ENCODE data around the gene NUDT3. TPM values are rescaled to one million over a fixed set of nuclear protein-coding genes. Genes with fewer than 3 reads are reported as not detected.

Gene NUDT3
- total and polyA plus RNA-seq, 2 experiments from 2014 or later: 12.1 to 31.1 TPM

DNA sequence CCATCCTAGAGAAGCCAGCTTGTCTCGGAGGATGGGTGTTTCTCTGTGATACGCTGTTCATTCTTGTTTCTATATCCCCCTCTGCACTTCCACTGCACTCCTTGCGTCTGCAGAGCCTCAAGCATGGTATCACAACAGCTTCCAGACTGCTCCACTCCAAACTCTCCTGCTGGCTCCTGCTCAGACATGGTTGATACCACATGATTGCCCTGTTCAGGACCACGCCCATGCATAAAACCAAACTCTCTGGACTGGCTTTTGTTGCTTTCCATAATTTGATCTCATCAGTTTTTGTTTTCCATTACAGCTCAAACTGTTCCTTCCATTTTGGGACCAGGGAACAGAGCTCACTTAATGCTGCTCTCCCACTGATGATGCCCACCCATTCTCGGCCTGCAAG lies 113.6 kb downstream of the NUDT3 start:
- Histone ChIP-seq H3K27ac (ENCODE audit: low read depth) (no peak overlapping the region), H3K27me3 (ENCODE audit: insufficient read depth) (no peaks in the 10 kb centered on the region), H3F3A (replicated peaks; ENCODE audit: low read depth) (no peaks in the 10 kb centered on the region), H2AFZ (no peak overlapping the region), H3K4me1 (ENCODE audit: insufficient read depth) (no peaks in the 10 kb centered on the region), H3K79me2 (replicated peaks; ENCODE audit: insufficient read depth) (no peaks in the 10 kb centered on the region), H3K9me2 (ENCODE audit: insufficient read depth) (no peaks in the 10 kb centered on the region), H4K20me1 (replicated peaks; ENCODE audit: insufficient read depth) (no peaks in the 10 kb centered on the region), H3K4me3 (no peak overlapping the region), H3K4me2 (no peak overlapping the region), H3K36me3 (ENCODE audit: insufficient read depth) (0 out of 2 replicates have a peak, but pooled peaks cover 10% of the 10 kb centered on the region)
- ATAC-seq (no peak), DNase-seq (ENCODE audit: low spot score) (no peak)
- Mint-ChIP-seq H3K36me3 (ENCODE audit: low read depth) (no peaks in the 10 kb centered on the region; the same call in 1 of the 3 replicates), H3K27ac (no peak overlapping the region), H3K9me3 (no peaks in the 10 kb centered on the region), H3K4me3 (no peak overlapping the region), H3K27me3 (ENCODE audit: insufficient read depth, low read depth, poor library complexity) (peaks cover 5% of the 10 kb centered on the region), H3K4me1 (no peaks in the 10 kb centered on the region)
- TF ChIP-seq, protein P1, sequence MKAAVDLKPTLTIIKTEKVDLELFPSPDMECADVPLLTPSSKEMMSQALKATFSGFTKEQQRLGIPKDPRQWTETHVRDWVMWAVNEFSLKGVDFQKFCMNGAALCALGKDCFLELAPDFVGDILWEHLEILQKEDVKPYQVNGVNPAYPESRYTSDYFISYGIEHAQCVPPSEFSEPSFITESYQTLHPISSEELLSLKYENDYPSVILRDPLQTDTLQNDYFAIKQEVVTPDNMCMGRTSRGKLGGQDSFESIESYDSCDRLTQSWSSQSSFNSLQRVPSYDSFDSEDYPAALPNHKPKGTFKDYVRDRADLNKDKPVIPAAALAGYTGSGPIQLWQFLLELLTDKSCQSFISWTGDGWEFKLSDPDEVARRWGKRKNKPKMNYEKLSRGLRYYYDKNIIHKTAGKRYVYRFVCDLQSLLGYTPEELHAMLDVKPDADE (IDR thresholded peaks at IDR 0.05): no peak
- TF ChIP-seq, protein P2, sequence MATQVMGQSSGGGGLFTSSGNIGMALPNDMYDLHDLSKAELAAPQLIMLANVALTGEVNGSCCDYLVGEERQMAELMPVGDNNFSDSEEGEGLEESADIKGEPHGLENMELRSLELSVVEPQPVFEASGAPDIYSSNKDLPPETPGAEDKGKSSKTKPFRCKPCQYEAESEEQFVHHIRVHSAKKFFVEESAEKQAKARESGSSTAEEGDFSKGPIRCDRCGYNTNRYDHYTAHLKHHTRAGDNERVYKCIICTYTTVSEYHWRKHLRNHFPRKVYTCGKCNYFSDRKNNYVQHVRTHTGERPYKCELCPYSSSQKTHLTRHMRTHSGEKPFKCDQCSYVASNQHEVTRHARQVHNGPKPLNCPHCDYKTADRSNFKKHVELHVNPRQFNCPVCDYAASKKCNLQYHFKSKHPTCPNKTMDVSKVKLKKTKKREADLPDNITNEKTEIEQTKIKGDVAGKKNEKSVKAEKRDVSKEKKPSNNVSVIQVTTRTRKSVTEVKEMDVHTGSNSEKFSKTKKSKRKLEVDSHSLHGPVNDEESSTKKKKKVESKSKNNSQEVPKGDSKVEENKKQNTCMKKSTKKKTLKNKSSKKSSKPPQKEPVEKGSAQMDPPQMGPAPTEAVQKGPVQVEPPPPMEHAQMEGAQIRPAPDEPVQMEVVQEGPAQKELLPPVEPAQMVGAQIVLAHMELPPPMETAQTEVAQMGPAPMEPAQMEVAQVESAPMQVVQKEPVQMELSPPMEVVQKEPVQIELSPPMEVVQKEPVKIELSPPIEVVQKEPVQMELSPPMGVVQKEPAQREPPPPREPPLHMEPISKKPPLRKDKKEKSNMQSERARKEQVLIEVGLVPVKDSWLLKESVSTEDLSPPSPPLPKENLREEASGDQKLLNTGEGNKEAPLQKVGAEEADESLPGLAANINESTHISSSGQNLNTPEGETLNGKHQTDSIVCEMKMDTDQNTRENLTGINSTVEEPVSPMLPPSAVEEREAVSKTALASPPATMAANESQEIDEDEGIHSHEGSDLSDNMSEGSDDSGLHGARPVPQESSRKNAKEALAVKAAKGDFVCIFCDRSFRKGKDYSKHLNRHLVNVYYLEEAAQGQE (IDR thresholded peaks at IDR 0.05; ENCODE audit: unreplicated experiment): no peak
- TF ChIP-seq, protein P3, sequence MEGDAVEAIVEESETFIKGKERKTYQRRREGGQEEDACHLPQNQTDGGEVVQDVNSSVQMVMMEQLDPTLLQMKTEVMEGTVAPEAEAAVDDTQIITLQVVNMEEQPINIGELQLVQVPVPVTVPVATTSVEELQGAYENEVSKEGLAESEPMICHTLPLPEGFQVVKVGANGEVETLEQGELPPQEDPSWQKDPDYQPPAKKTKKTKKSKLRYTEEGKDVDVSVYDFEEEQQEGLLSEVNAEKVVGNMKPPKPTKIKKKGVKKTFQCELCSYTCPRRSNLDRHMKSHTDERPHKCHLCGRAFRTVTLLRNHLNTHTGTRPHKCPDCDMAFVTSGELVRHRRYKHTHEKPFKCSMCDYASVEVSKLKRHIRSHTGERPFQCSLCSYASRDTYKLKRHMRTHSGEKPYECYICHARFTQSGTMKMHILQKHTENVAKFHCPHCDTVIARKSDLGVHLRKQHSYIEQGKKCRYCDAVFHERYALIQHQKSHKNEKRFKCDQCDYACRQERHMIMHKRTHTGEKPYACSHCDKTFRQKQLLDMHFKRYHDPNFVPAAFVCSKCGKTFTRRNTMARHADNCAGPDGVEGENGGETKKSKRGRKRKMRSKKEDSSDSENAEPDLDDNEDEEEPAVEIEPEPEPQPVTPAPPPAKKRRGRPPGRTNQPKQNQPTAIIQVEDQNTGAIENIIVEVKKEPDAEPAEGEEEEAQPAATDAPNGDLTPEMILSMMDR (conservative IDR thresholded peaks at IDR 0.05; ENCODE audit: low read depth in 2 of 2): no peak
- TF ChIP-seq EZH2 (IDR thresholded peaks at IDR 0.05; ENCODE audit: low read depth, unreplicated experiment) (no peak), CREB1 (CRISPR knock-in tag; IDR thresholded peaks at IDR 0.05; ENCODE audit: low read depth) (no peak), ZNF114 (CRISPR knock-in tag; IDR thresholded peaks at IDR 0.05) (no peak)

DNA sequence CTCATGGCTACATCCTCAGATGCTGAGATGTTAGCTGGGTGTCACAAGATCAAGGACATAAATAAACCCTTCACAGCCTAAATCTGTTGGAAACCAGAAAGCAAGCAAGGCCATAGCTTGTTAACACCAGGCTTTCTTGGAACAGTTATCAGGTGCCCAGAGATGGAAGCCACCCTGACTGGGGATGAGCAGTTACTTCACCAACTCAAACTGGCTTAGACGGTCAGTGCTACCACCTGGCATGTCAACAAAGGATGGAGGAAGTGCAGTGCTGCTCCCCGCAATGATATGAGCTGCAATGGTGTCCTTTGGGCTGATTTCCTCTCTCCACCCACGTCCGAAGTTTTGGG lies 114.7 kb downstream of the NUDT3 start:
- DNase-seq (ENCODE audit: low spot score): no peak
- H3K4me3 ChIP-seq: no peak overlapping the region
- no peak overlapping the region for H3K27ac ChIP-seq (ENCODE audit: low read depth)
- no peaks in the 10 kb centered on the region for H3F3A ChIP-seq (replicated peaks; ENCODE audit: low read depth)
- H3K27me3 Mint-ChIP-seq (ENCODE audit: insufficient read depth, low read depth, poor library complexity): peaks cover 5% of the 10 kb centered on the region
- no peak overlapping the region for H3K4me2 ChIP-seq
- H3K79me2 ChIP-seq (replicated peaks; ENCODE audit: insufficient read depth): no peaks in the 10 kb centered on the region
- no peak overlapping the region for H3K27ac Mint-ChIP-seq
- H3K4me1 Mint-ChIP-seq: no peaks in the 10 kb centered on the region
- H3K4me1 ChIP-seq (ENCODE audit: insufficient read depth): no peaks in the 10 kb centered on the region
- H2AFZ ChIP-seq: no peak overlapping the region
- H3K36me3 Mint-ChIP-seq (ENCODE audit: low read depth): no peaks in the 10 kb centered on the region; the same call in 2 of the 3 replicates
- H3K4me3 Mint-ChIP-seq: no peak overlapping the region
- no peak for ATAC-seq
- no peaks in the 10 kb centered on the region for H3K27me3 ChIP-seq (ENCODE audit: insufficient read depth)
- H3K9me2 ChIP-seq (ENCODE audit: insufficient read depth): no peaks in the 10 kb centered on the region
- no peaks in the 10 kb centered on the region for H4K20me1 ChIP-seq (replicated peaks; ENCODE audit: insufficient read depth)
- no peaks in the 10 kb centered on the region for H3K9me3 Mint-ChIP-seq
- 0 out of 2 replicates have a peak, but pooled peaks cover 10% of the 10 kb centered on the region for H3K36me3 ChIP-seq (ENCODE audit: insufficient read depth)
- TF ChIP-seq, protein P2 (IDR thresholded peaks at IDR 0.05; ENCODE audit: unreplicated experiment): no peak
